ENCODE data around the gene CADM4. TPM values are rescaled to one million over a fixed set of nuclear protein-coding genes. Genes with fewer than 3 reads are reported as not detected.
"Not testable (repeated sequence)": the region's sequence is repeated elsewhere in the genome, so short reads cannot be mapped to it uniquely, and the experiment has no call there.

CADM4 gene
- total RNA-seq, 1 experiment from 2014 or later: 2.5 TPM

DNA sequence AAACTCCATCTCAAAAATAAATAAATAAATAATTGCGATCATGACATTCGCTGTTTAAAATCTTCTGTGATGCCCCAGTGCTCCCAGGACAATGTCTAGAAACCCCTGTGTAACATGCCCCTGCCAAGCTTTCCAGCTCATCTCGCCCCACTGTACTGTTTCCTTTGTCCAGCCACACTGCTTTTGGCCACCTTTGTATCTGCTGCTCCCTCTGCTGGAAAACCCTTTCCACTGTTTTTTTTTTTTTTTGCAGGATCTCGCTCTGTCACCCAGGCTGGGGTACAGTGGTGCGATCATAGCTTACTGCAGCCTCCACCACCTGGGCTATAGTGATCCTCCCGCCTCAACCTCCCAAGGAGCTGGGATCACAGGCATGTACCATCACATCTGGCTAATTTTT lies 22.8 kb upstream of the CADM4 start:
- DNase-seq (ENCODE audit: low read depth): no peak

DNA sequence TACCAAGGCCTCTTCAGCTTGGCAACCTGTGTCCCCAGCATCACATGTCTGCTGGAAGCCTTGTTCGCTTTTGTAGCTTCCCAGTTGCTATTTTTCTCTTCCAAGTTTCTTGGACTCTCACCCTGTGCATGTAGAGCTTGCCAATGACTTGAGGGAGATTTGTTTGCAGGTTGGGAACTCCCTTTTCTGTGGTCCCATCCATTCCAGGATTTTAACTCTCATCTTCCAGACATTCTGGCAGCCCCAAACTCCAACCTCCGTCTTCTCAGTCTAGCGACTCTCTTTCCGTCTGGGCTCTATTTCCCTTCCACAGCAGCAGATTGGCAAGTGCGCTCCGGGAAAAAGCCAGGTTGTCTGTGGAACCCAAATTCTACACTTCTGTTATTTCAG lies 21.3 kb upstream of the CADM4 start:
- DNase-seq (ENCODE audit: low read depth): no peak

DNA sequence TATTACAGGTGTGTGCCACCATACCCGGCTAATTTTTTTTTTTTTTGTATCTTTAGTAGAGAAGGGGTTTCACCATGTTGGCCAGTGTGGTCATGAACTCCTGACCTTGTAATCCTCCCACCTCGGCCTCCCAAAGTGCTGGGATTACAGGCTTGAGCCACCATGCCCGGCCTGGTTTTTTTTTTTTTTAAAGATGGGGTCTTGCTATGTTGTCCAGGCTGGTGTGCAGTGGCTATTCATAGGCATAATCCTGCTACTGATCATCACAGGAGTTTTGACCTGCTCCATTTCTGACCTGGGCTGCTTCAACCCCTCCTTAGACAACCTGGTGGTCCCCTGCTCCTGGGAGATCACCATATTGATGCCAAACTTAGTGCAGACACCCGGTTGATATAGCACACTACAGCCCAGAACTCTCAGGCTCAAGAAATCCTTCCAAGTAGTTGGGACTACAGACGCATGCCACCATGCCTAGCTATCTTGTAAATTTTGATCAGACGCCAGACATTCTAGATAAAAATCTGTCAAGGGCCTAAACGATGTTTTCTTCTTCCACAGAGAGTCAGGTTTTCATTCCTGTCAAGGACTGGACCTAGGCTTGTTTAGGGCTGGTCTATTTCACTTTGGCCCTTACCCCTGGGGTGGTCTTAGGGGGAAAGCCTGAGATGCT lies 20.8 kb upstream of the CADM4 start:
- no peak for DNase-seq (ENCODE audit: low read depth)

DNA sequence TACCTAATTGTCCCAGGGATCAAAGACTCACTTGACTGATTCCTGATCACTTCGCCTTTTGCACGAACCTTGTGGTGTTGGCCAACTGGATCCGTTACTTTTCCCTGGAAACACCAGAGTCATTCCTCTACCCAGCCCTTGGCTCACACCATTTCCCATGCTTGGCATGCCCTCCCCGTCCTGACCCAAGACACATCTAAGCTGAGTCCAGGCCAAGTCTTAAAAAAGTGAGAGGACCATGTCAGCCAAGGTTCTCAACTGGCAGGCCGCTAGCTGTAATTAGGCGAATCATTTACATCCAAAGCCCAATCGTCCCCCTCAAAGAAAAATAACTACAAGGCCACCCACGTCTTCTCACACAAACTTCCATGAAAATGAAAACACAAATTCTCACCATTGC lies 18.8 kb upstream of the CADM4 start:
- DNase-seq (ENCODE audit: low read depth): no peak

DNA sequence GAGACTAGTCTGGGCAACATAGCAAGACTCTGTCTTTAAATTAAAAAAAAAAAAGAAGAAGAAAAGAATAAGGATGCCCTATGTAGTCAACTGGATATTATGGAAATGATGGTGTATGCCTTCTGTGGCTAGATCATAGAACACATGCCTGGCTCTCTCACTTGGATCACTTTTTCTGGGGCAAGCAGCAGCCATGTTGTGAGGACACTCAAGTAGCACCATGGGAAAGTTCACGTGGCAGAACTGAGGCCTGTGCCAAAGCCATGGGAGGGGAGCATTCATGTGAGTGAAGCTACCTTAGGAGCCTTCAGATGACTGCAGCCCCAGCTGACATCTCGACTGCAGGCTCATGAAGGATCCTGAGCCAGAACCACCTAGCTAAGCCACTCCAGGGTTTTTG lies 18.4 kb upstream of the CADM4 start:
- DNase-seq (ENCODE audit: low read depth): no peak

DNA sequence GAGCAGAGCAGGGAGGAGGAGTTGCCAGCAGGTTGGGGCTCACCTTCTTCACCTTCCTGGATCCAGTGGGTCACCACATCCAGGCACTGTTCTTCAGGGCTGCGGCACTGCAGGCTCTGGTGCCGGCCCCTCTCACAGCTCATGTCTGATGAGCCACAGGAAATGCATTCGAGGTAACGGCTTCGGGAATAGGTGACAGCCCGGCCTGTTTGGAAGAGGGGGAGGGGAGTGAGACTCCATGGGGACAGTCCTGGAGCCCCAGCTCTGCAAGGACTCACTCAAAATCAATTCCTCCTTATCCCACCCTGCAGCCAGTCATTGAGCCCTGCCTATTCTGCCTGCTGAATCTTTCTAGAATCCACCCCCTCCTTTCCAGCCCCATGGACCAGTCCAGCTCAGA lies 16.8 kb upstream of the CADM4 start:
- no peak for DNase-seq (ENCODE audit: low read depth)

DNA sequence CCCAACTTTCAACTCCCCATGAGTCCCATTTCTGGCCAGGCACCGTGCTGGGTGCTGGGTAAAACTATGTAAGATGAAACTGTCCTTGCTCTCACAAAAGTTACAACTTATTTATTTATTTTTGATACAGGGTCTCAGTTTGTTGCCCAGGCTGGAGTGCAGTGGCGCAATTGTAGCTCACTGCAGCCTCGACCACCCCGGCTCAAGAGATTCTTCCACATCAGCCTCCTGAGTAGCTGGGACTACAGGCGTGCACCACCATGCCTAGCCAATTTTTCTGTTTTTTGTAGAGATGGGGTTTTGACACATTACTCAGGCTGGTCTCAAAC lies 12.9 kb upstream of the CADM4 start:
- DNase-seq (ENCODE audit: low read depth): no peak

DNA sequence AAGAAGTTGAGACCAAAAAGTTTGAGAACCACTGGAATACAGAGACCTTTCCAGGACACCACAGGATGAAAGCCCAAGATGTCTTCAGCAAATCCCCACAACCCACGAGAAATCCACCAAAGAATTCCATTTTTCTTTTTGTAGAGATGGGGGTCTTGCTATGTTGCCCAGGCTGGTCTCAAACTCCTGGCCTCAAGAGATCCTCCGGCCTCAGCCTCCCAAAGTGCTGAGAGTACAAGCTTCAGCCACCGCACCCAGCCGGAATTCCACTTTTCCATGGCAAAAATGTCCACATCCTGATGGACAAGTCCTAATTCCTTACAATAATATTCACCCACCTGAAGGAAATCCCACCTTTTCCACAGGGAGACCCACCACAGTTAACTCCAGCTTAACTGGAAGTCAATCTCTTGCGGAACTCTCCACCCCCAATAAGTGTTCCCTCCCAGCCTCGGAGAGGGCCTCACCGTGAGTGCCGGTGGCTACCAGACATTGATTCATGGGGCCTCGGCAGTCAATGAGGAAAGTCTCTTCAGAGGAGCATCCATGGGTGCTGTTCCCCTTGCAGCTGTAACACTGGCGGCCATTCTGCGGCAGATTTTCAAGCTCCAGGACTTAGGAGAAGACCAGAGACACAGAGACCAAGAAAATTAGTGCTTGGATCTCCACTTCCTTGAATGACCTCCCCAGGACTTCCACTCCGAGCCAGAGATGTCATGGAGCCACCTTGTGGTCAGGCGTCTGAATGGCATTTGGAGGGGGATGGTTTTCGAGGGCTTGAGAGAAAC lies 12.3 kb upstream of the CADM4 start:
- peak; percentile 63 for DNase-seq (ENCODE audit: low read depth)

DNA sequence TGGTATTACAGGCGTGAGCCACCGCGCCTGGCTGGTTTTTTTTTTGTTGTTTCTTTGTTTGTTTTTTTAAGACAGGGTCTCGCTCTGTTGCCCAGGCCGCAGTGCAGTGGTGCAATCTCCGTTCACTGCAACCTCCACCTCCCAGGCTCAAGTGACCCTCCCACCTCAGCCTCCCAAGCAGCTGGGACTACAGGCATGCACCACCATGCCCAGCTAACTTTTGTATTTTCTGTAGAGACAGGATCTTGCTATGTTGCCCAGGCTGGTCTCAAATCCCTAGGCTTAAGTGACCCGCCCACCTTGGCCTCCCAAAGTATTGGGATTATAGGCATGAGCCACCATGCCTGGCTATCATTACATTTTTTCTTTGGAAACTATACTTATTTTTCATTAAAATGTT lies 10.6 kb upstream of the CADM4 start:
- not testable (repeated sequence) for DNase-seq (ENCODE audit: low read depth)

DNA sequence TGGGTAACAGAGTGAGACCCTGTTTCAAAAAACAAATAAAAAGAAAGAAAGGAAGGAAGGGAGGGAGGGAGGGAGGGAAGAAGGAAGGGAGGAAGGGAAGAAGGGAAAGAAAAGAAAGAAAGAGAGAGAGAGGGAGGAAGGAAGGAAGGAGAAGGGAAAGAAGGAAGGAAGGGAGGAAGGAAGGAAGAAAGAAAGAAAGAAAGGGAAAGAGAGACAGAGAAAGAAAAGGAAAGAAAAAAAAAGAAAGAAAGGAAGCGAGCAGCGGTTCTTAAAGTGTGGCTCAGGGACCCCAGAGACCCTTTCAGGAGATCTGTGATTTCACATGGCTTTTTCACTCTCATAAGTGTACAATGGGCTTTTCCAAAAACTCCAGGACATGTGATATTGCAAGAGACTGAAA lies 9.9 kb upstream of the CADM4 start:
- no peak for DNase-seq (ENCODE audit: low read depth)

DNA sequence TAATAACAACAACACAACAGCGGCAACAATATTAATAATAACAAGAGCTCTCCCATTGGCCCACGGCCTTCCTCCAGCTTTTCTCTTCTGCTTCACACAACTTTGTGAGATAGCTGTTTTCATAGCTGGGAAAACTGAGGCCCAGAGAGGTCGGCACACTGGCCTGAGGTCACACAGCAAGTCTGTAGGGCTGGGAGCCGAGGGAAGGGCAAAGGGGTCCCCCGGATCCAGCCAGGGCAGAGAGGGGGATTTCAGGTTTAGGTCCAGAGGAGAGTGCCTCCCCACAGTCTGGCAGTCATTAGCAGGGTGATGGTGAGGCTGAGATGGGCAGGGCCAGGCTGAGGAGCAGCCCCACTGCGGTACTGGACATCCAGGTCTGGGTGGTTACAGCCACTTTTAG lies 9.0 kb upstream of the CADM4 start:
- no peak for DNase-seq (ENCODE audit: low read depth)

DNA sequence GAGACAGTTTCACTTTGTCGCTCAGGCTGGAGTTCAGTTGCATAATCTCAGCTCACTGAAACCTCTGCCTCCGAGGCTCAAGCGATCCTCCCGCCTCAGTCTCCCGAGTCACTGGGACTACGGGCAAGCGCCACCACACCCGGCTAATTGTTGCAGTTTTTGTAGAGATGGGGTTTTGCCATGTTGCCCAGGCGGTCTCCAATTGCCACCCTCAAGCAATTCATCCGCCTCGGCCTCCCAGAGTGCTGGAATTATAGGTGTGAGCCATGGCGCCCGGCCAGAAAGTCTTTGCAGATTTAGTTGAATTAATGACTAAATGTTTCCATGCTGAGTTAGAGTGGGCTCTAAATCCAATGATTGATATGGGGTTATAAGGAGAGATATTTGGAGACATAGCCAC lies 4.5 kb upstream of the CADM4 start:
- no peak for DNase-seq (ENCODE audit: low read depth)

DNA sequence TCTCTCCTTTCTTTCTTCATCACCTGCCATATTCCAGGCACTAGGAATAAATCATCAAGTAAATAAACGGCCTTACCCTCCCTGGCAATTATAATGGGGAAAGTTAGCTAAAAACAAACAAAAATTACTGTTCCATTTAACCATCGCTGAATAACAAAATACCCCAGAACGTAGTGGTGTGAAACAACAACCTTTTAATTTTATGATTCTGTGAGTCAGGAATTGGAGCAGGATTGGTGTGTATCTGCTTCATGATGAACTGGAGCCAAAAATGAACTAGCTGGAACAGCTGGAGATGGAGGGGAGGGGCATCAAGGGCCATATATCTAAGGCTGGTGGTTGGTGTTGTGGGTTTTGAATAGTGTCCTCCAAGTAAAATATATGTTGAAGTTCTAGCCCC lies 3.7 kb upstream of the CADM4 start:
- DNase-seq (ENCODE audit: low read depth): no peak

DNA sequence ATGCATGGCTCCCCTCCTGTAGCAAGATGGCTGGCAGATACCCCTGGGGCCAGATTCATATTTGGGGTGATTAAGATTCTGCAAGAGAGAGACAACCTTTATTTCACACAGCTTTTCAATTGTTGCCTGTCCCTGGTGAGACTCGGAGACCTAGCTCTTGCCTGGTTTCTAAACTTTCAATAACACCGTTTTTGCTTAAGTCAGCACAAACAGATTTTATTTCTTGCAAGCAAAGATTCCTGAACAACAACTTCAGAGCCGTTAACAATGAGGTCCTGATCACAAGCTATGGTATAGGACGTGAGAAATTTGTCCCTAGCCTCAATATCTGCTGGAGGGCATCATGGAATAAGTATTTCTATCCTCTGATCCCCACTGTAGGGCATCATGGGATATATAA lies 2.9 kb upstream of the CADM4 start:
- DNase-seq (ENCODE audit: low read depth): no peak

DNA sequence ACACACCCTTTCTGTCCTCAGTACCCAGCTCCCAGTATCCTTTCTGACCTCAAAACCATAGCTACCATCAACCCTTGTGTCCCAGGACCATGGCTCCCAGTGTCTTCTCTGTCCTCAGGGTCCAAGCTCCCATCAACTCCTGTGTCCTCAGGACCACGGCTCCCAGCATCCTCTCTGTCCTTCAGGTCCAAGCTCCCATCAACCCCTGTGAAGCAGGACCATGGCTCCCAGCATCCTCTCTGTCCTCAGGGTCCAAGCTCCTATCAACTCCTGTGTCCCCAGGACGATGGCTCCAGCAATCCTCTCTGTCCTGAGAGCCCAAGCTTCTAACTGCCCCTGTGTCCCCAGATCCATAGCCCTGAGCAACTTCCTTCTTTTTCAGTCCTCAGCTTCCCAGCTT lies 1.7 kb upstream of the CADM4 start:
- DNase-seq (ENCODE audit: low read depth): no peak

DNA sequence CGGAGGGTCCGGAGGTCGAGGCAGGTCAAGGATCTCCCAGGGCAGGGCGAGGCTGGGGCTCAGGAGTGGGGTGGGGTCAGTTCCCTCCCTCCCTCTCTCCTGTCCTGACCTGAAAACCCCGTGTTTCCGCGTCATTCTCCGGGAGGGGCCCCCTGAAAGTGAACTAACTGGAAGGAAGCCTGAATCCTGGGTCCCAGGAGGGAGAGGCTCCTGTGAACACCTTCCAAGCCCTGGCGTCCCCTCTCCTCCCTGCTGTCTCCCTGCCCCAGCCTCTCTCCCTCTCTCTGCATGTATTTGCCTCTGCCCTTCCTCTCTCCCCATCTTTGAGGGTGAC lies 741 bp upstream of the CADM4 start:
- no peak for DNase-seq (ENCODE audit: low read depth)

DNA sequence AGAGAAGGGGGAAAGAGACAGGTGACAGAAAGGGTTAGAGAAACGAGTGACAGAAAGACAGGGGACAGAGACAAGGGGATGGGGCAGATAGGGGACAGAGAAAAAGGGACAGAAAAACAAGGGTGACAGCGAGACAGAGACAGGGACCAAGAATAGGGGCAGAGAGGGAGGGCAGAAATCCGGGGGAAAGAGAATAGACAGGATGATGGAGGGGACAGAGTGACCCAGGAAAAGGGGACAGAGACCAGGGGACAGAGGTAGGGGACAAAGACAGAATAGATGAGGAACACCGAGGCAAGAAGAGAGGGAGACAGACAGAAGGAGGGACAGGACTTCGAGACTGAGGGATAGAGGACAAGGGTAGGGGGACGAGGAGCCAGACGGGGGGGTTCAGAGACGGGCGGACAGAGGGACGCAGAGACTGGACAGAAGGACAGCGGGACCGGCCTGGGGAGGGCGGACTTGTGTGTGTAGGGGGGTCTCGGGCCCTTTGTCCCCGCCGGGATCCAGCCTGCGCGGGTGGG lies 593 bp downstream of the CADM4 start:
- no peak for DNase-seq (ENCODE audit: low read depth)

DNA sequence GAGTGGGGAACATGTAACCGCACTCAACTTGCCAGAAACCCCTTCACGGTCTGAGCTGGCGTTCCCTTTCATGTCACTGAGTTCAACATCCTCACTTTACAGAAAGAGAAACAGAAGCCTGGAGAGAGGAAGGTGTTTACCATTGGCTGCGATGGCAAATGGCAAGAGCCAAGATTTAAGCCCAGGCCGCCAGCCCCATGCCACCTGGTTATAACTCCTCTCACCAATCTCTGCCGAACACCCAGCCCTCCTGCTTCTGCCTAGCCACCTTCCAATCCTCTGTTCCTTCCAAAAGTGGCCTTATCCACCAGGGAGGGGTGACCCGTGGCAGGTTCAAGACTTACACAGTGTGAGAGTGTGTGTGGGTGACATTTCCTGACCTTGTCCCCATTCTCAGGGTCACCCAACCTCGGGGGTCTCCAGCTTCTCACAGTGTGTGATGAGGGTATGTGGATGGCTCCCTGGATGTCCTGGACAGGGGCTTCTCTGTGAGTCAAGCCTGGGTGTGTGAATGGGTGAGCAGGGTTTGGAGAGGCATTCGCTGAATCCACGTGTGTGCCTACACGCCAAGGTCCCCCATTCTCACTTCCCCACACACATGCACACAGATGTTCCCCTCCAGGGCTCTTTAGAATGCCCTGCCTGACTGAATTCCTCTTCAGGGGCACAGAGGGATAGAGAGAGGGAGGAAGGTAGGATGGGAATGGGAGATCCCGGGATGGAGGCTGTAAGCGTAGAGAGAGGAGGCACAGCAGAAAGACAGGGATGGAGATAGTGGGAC lies 1.2 kb downstream of the CADM4 start:
- no peak for DNase-seq (ENCODE audit: low read depth)

DNA sequence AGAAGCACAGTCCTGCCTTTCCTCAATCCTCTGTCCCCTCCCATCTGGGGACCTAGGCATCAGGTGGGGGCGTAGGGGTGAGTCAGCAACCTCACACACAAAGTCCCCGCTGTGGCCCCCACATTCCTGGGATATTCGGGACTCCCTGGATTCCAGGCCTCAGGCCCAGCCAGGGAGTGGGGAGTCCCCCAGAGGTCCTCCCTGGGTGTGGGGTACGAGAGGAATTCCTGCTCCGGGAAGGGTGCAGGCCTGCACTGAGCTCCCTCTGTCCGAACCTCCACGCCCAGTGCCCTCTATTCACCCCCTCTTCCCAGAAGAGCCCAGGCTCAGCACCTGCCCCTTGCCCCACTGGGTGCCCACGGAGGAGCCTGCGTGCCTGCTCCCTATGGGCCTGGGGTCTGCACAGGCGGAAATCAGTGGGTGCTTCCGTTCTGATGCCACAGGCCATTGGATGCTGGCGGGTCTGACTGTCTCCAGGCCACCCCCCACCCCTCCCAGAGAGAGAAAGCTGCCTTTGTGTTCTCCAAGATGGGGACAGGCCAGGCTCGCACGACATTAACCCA lies 3.4 kb downstream of the CADM4 start:
- no peak for DNase-seq (ENCODE audit: low read depth)

DNA sequence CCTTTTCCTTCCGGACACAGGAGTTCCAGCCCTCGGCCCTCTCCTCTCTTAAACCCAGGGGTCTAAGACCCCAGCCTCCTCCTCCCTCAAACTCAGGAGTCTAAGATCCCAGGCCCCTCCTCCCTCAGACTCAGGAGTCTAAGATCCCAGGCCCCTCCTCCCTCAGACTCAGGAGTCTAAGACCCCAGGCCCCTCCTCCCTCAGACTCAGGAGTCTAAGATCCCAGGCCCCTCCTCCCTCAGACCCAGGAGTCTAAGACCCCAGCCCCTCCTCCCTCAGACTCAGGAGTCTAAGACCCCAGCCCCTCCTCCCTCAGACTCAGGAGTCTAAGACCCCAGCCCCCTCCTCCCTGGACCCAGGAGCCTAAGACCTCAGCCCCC lies 4.1 kb downstream of the CADM4 start:
- not testable (repeated sequence) for DNase-seq (ENCODE audit: low read depth)

DNA sequence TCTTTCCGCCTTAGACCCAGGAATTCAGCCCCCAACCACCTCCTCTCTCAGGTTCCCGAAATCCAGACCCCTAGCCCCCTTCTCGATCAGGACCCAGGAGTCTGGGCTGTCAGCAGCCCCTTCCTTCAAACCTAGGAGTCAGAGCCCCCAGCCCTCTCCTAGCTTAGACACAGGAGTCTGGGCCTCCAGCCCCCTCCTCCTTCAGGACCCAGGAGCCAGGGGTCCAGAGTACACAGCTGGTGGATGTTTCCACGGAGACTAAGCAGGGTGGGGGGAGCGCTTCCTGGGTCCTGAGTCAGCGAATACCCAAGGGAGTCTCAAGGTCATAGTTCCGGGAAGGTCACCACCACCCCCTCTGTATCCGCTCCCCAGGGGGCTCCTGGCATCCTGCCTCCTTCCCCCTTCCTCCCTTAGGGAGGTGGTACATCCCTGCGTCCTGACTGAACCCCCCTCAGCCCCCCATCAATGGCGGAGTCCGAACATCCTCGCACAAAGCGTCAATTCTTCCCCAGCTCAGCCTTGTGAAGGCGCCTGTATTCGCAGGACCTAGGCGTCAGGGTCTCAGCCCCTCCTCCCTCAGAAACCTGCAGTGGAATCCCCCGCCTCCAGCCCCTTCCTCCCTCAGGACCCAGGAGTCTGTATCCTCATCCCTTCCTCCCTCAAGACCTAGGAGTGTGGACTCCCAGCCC lies 4.6 kb downstream of the CADM4 start:
- no peak for DNase-seq (ENCODE audit: low read depth)

DNA sequence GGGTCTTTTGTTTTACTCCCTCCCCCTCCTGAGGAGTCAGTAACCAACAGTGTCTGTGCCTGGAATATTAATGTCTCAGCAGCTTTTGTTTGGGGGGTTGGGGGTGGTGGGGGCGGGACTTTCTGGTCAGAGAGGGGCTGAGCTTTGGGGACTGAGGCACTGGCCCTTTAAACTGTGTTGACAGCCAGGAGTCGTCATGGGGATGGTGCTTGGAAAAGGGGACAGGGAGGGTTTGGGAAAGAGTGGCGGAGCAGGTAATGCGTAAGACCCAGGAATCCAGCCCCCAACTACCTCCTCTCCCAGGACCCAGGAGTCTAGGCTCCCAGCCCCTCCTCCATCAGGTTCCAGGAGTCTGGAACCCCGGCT lies 5.2 kb downstream of the CADM4 start:
- DNase-seq (ENCODE audit: low read depth): no peak

Measured in RPMI7951 (cell line).